ENCODE measurements around the gene CEACAM1. TPM values are rescaled to one million over a fixed set of nuclear protein-coding genes. Genes with fewer than 3 reads are reported as not detected.

The CEACAM1 gene
- total RNA-seq, 1 donor: not detected

- no peak for TF ChIP-seq CTCF (IDR thresholded peaks at IDR 0.05; ENCODE audit: insufficient read depth, low read length)
- no peak for DNase-seq (ENCODE audit: low read depth)
- H3K4me3 ChIP-seq (ENCODE audit: low read depth, low read length): no peak overlapping the region
Observed at GRCh38 chr19:42477117-42477516, 51.2 kb downstream of the CEACAM1 start.

GRCh38 chr19:42475366-42475765, 52.9 kb downstream of the CEACAM1 start:
- TF ChIP-seq CTCF (IDR thresholded peaks at IDR 0.05; ENCODE audit: insufficient read depth, low read length): no peak
- H3K4me3 ChIP-seq (ENCODE audit: low read depth, low read length): no peak overlapping the region
- no peak for DNase-seq (ENCODE audit: low read depth)

- no peak overlapping the region for H3K4me3 ChIP-seq (ENCODE audit: low read depth, low read length)
- DNase-seq (ENCODE audit: low read depth): no peak
- TF ChIP-seq CTCF (IDR thresholded peaks at IDR 0.05; ENCODE audit: insufficient read depth, low read length): no peak
Observed at GRCh38 chr19:42474743-42475142, 53.5 kb downstream of the CEACAM1 start.

- DNase-seq (ENCODE audit: low read depth): no peak
- no peak for TF ChIP-seq CTCF (IDR thresholded peaks at IDR 0.05; ENCODE audit: insufficient read depth, low read length)
- no peak overlapping the region for H3K4me3 ChIP-seq (ENCODE audit: low read depth, low read length)
Observed at GRCh38 chr19:42473686-42474085, 54.6 kb downstream of the CEACAM1 start.

GRCh38 chr19:42472402-42473147, 55.7 kb downstream of the CEACAM1 start:
- no peak for TF ChIP-seq CTCF (IDR thresholded peaks at IDR 0.05; ENCODE audit: insufficient read depth, low read length)
- no peak overlapping the region for H3K4me3 ChIP-seq (ENCODE audit: low read depth, low read length)
- no peak for DNase-seq (ENCODE audit: low read depth)

- H3K4me3 ChIP-seq (ENCODE audit: low read depth, low read length): no peak overlapping the region
- no peak for DNase-seq (ENCODE audit: low read depth)
- no peak for TF ChIP-seq CTCF (IDR thresholded peaks at IDR 0.05; ENCODE audit: insufficient read depth, low read length)
Observed at GRCh38 chr19:42471554-42472249, 56.6 kb downstream of the CEACAM1 start.

Data from fibroblast of the aortic adventitia (primary cell).